GM12874 (cell line): Measurements from ENCODE around the gene TIAM1.

Source experiments
- CTCF ChIP-seq: IDR thresholded peaks from 2 replicates; pipeline ENCODE4 v1.5.1; 2011; ENCODE audit warnings: low read depth, mild to moderate bottlenecking, control low read depth, low read length, moderate library complexity; ENCODE audit not compliant: insufficient read depth

The TIAM1 gene

GRCh38 chr21:31283025-31283424 is 61.0 kb downstream of the TIAM1 start:
- TF ChIP-seq CTCF: no peak

GRCh38 chr21:31282095-31282709 is 61.9 kb downstream of the TIAM1 start:
- no peak for TF ChIP-seq CTCF

- no peak for TF ChIP-seq CTCF
Observed at GRCh38 chr21:31281561-31281960, 62.5 kb downstream of the TIAM1 start.

GRCh38 chr21:31279986-31280385 is 64.1 kb downstream of the TIAM1 start:
- TF ChIP-seq CTCF: no peak

- TF ChIP-seq CTCF: no peak
Observed at GRCh38 chr21:31279214-31279613, 64.8 kb downstream of the TIAM1 start.

GRCh38 chr21:31278511-31279130 is 65.4 kb downstream of the TIAM1 start:
- no peak for TF ChIP-seq CTCF

GRCh38 chr21:31276663-31277062 is 67.4 kb downstream of the TIAM1 start:
- no peak for TF ChIP-seq CTCF
